SU-DHL-6 (cell line): ENCODE results near the gene TTF1.
A peak's percentile ranks its signal among the peaks of the same experiment; 100 is the strongest.

Experiments
- H2AFZ ChIP-seq: fragments of 200-600 bp; sonication (generic); 2 replicates; pipeline ENCODE4 v1.6.1; 2014; ENCODE audit warnings: low read depth, mild to moderate bottlenecking, moderate library complexity, mixed read lengths, antibody characterized with exemption, low read length; ENCODE audit not compliant: severe bottlenecking
- H3F3A ChIP-seq: fragments of 200-600 bp; shearing (Covaris generic); 2 replicates; pipeline ENCODE4 v1.6.0; 2016; ENCODE audit warnings: antibody characterized with exemption, mild to moderate bottlenecking; ENCODE audit not compliant: insufficient read depth
- H3K27ac ChIP-seq: fragments of 200-600 bp; sonication (generic); 2 replicates; pipeline ENCODE4 v1.5.1; 2016; ENCODE audit warnings: low read depth, mild to moderate bottlenecking, low read length, moderate library complexity, mixed read lengths
- H3K27me3 ChIP-seq: fragments of 200-600 bp; sonication (generic), shearing (Covaris generic); 2 replicates; pipeline ENCODE4 v1.6.0; 2014; ENCODE audit warnings: mild to moderate bottlenecking, low read length
- H3K36me3 ChIP-seq: fragments of 200-600 bp; sonication (generic); 2 replicates; pipeline ENCODE4 v1.6.1; 2014; ENCODE audit warnings: mild to moderate bottlenecking, low read length, mixed read lengths
- H3K4me2 ChIP-seq: fragments of 300-600, 200-600 bp; shearing (Covaris generic), sonication (generic); 2 replicates; pipeline ENCODE4 v1.6.0; 2014; ENCODE audit warnings: low read length, low read depth, mild to moderate bottlenecking; ENCODE audit not compliant: poor library complexity, severe bottlenecking
- H3K4me3 ChIP-seq: fragments of 200-600 bp; sonication (generic); 2 replicates; pipeline ENCODE4 v1.5.1; 2014; ENCODE audit warnings: antibody characterized with exemption, low read length, mild to moderate bottlenecking, mixed read lengths; ENCODE audit not compliant: insufficient read depth, poor library complexity, severe bottlenecking
- H3K79me2 ChIP-seq: fragments of 200-600 bp; sonication (generic); 2 replicates; pipeline ENCODE4 v1.6.1; 2014; ENCODE audit warnings: mild to moderate bottlenecking, low read length, moderate library complexity; ENCODE audit not compliant: insufficient read depth
- H3K9ac ChIP-seq: fragments of 200-600 bp; sonication (generic); 2 replicates; pipeline ENCODE4 v1.7.0; 2014; ENCODE audit warnings: mild to moderate bottlenecking, low read length
- H3K9me2 ChIP-seq: fragments of 200-600 bp; sonication (generic); replicated peaks from 2 replicates; pipeline ENCODE4 v1.6.1; 2014; ENCODE audit warnings: low read length; ENCODE audit not compliant: insufficient read depth
- H3K9me3 ChIP-seq: fragments of 200-600 bp; sonication (generic); 2 replicates; pipeline ENCODE4 v1.6.1; 2014; ENCODE audit warnings: low read length, mixed read lengths; ENCODE audit not compliant: insufficient read depth
- H4K20me1 ChIP-seq: fragments of 200-600 bp; sonication (generic); 2 replicates; pipeline ENCODE4 v1.6.1; 2014; ENCODE audit warnings: low read depth, mild to moderate bottlenecking, antibody characterized with exemption, low read length, moderate library complexity, mixed read lengths
- CTCF ChIP-seq: fragments of 200-600 bp; sonication (generic); IDR thresholded peaks from one replicate; pipeline ENCODE4 v1.5.1; 2017; ENCODE audit warnings: antibody characterized with exemption, mild to moderate bottlenecking, low read length, moderate library complexity; ENCODE audit not compliant: insufficient read depth, poor library complexity, severe bottlenecking
- EZH2phosphoT487 ChIP-seq: fragments of 200-600 bp; sonication (generic), shearing (Covaris generic); conservative IDR thresholded peaks from 2 replicates; pipeline ENCODE4 v1.6.1; 2018; ENCODE audit warnings: mild to moderate bottlenecking, antibody characterized with exemption, low read length, moderate library complexity, mixed read lengths

Gene TTF1

GRCh38 chr9:132406554-132407122, at the start of gene TTF1:
TTF1 (minus strand) TSS chr9:132406840; CDS start chr9:132402821, 4,019 bp downstream.
- no peak for TF ChIP-seq CTCF
- no peak for TF ChIP-seq EZH2phosphoT487
- peak within 1 kb of the TSS; percentile 41; the same call in 1 of the 2 replicates for H3K27ac ChIP-seq
- no peaks in the 10 kb centered on the region for H3K27me3 ChIP-seq

GRCh38 chr9:132456241-132456640, 49.6 kb upstream of the TTF1 start:
- TF ChIP-seq EZH2phosphoT487: no peak
- no peak for TF ChIP-seq CTCF
- H3F3A ChIP-seq: no peaks in the 10 kb centered on the region
- no peaks in the 10 kb centered on the region for H3K9me3 ChIP-seq
- H3K27ac ChIP-seq: no peak overlapping the region
- no peak overlapping the region for H3K4me2 ChIP-seq
- no peaks in the 10 kb centered on the region for H3K36me3 ChIP-seq
- H3K4me3 ChIP-seq: no peak overlapping the region
- no peak overlapping the region for H3K9ac ChIP-seq
- H3K9me2 ChIP-seq: no peaks in the 10 kb centered on the region
- no peak overlapping the region for H2AFZ ChIP-seq
- H3K79me2 ChIP-seq: no peaks in the 10 kb centered on the region
- no peaks in the 10 kb centered on the region for H4K20me1 ChIP-seq
- no peaks in the 10 kb centered on the region for H3K27me3 ChIP-seq

More at GRCh38 chr9:132406554-132407122, at the start of gene TTF1:
- Histone ChIP-seq H3K4me2 (peak within 1 kb of the TSS; percentile 94), H3K9me2 (no peaks in the 10 kb centered on the region), H2AFZ (peak within 1 kb of the TSS; percentile 65), H3K4me3 (peak within 1 kb of the TSS; percentile 77), H3K79me2 (peaks cover 38% of the 10 kb centered on the region), H4K20me1 (0 out of 2 replicates have a peak, but pooled peaks cover 5% of the 10 kb centered on the region), H3K9me3 (no peaks in the 10 kb centered on the region), H3K9ac (peak within 1 kb of the TSS; percentile 72), H3K36me3 (peaks cover 5% of the 10 kb centered on the region; the same call in 1 of the 2 replicates), H3F3A (no peaks in the 10 kb centered on the region; the same call in none of the 2 replicates)

- Histone ChIP-seq H3K9me3 (no peaks in the 10 kb centered on the region), H2AFZ (no peak overlapping the region), H4K20me1 (no peaks in the 10 kb centered on the region), H3K9me2 (no peaks in the 10 kb centered on the region), H3K27ac (no peak overlapping the region), H3K9ac (no peak overlapping the region), H3K4me3 (no peak overlapping the region), H3K36me3 (no peaks in the 10 kb centered on the region), H3K79me2 (no peaks in the 10 kb centered on the region), H3K27me3 (no peaks in the 10 kb centered on the region), H3F3A (no peaks in the 10 kb centered on the region), H3K4me2 (no peak overlapping the region)
- no peak for TF ChIP-seq CTCF
- TF ChIP-seq EZH2phosphoT487: no peak
Observed at GRCh38 chr9:132451276-132451675, 44.6 kb upstream of the TTF1 start.
